Activated CD4-positive, alpha-beta T cell treated with anti-CD3 and anti-CD28 coated beads, Interleukin-2, Interleukin-6, amounts not matched to agents 100 ng/mL and 50 ng/mL, durations not matched to agents 16 hours and 8 hours (primary cell): ENCODE measurements around the gene SPTLC2.
A peak's percentile ranks its signal among the peaks of the same experiment; 100 is the strongest.
"Not testable (repeated sequence)": the region's sequence is repeated elsewhere in the genome, so short reads cannot be mapped to it uniquely, and the experiment has no call there.

Experiments used
- DNase-seq: peaks from one replicate; pipeline ENCODE4 v3.0.0-alpha.2; 2020

SPTLC2 gene, protein sequence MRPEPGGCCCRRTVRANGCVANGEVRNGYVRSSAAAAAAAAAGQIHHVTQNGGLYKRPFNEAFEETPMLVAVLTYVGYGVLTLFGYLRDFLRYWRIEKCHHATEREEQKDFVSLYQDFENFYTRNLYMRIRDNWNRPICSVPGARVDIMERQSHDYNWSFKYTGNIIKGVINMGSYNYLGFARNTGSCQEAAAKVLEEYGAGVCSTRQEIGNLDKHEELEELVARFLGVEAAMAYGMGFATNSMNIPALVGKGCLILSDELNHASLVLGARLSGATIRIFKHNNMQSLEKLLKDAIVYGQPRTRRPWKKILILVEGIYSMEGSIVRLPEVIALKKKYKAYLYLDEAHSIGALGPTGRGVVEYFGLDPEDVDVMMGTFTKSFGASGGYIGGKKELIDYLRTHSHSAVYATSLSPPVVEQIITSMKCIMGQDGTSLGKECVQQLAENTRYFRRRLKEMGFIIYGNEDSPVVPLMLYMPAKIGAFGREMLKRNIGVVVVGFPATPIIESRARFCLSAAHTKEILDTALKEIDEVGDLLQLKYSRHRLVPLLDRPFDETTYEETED

DNA sequence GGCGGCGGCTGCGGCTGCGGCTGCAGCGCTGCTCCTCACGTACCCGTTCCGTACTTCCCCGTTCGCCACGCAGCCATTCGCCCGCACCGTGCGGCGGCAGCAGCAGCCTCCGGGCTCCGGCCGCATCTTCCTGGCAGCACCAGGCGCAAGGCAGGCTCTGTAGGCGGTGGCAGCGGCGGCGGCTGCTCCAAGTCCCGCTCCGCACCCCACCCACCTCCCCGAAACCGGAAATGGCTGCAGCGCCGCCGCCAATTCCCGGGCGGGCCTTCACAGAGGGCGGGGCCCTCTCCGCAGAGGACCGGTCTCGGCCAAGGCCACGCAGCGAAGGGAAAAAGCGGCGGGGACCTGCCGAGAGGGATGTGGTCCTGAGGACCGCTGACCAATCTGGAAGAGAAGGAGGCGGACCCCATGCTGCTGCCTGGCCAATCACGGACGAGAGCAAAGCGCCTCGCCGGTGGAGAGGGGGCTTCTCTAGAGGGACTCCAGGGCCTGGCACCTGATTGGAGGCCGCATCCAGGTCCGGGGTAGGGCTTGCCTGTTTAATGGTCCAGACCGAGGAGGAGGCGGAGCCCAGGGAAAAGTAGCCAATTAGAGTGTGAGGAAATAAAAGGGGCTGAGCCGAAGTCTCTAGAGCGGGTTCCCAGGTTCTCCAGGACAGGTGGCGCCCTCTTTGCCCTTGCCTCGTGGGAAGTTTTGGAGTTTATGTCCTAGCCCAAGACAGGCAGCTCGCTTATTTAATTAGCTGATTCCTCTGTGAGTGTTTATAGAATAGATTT is at the start of gene SPTLC2:
Gene SPTLC2 (minus strand): TSS at position 184 of the 776 bp plus-strand sequence. CDS start 58 bp downstream, at position 126.
- peak; percentile 99 for DNase-seq

DNA sequence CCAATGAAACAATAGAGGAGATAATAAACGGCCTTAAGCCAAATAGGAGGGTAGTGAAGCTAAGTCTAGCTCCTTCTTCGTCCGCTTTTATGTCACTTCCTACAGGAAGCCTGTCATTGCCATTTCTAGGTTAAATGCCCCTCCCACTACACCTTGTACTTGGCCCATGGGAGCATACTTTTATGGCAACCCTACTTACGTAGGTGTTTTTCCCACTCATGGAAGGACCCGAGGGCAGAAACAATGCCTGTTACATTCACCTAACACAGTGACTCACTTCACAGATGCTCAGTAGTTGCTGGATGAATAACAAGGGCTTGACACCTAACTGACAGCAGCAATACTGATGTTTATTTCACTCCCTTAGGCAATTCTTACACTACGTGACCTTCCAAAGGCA is 46.9 kb upstream of the SPTLC2 start:
- DNase-seq = no peak

DNA sequence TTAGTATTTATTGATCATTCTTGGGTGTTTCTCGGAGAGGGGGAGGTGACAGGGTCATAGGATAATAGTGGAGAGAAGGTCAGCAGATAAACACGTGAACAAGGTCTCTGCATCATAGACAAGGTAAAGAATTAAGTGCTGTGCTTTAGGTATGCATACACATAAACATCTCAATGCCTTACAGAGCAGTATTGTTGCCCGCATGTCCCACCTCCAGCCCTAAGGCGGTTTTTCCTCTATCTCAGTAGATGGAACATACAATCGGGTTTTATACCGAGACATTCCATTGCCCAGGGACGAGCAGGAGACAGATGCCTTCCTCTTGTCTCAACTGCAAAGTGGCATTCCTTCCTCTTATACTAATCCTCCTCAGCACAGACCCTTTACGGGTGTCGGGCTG is 45.1 kb upstream of the SPTLC2 start:
- not testable (repeated sequence) for DNase-seq

DNA sequence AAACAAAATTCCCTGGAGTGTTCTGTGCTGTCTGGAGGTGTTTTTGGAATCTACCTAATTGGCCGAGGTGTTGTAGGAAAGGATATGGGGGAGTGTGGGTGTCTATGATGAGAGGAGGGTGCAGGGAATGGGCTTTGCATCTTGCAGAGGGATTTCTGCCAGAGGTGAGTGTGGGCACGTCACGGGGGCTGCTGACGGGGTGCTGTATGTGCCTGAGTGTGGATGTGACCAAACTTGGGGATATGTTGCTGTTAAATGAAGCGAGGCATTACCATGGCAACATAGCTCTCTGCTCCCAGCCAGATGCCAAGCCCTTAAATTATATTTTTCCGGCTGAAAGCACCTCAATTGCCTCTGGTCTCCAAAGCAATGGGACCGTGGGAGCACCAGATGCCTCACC is 44.3 kb upstream of the SPTLC2 start:
- no peak for DNase-seq

DNA sequence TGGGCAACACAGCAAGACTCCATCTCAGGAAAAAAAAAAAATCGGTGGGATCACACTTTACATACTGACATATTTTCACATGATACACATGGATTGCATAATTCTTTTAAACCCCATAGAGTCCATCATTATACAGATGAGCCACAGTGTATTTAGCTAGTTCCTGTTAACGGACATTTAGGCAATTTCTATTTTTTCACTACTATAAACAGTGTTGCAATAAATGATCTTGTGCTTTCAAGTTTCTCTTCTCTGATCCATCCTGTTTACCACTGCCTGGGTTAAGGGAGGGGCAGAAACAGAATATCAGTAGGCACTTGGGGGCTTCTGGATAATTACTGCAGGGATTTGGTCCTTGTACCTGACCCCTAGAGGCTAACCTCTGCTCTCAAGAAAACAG is 43.4 kb upstream of the SPTLC2 start:
- DNase-seq = no peak

DNA sequence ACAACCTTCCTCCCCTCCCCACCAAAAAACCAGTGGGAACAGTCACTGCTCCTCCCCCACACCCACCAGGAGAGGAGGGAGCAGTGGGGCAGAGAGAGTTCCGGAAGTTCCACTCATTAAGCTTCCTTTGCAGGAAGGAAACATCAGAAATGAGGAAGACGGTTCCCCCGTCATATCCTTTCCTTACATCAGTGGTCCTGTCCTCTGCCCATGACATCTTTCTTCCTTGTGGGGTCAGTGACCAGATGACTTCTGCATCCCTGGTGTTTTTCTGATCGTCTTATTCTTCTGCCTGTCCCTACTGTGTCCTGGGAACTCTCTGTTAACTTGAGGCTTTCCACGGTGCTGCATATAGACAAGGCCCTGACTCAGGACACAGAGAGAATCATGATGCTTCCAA is 40.8 kb upstream of the SPTLC2 start:
- DNase-seq = no peak

DNA sequence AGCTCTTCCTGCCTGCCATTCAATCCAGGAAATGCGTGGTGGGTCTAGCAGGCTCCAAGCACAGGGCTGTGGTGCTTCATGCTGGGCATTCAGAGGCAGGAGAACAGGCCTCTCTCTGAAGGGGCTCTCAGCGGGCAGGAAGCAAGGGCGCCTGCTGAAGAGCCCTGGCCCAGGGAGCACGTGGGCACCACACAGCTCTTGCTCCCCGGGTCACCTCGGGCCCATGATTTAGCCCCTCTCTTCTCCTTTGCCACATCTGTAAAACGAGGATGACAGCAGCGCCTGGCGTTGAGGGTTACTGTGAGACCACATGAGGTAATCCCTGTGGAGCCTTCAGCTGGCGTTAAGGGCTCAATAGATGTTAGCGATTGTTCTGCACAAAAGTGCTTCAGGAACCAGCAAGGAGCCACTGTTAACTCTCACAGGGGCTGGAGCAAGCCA is 37.6 kb upstream of the SPTLC2 start:
- no peak for DNase-seq

DNA sequence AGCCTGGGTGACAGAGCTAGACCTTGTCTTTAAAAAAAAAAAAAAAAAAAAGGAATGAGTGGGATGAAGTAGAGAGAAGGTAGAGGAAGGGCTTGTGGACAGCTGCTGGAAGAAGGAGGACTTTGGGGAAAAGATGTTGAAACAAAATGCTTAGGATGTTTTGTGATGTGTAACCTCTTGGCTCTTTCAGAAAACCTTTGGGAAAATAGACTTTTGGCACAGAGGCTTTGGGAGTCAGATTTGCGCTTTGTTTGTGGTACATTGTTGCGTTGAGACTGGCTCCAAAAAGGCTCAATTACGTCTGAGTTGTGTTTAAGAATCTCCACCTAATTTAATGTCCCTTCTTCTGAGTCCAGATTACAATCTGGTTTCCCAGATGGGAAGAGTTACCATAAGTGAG is 32.9 kb upstream of the SPTLC2 start:
- DNase-seq = no peak

DNA sequence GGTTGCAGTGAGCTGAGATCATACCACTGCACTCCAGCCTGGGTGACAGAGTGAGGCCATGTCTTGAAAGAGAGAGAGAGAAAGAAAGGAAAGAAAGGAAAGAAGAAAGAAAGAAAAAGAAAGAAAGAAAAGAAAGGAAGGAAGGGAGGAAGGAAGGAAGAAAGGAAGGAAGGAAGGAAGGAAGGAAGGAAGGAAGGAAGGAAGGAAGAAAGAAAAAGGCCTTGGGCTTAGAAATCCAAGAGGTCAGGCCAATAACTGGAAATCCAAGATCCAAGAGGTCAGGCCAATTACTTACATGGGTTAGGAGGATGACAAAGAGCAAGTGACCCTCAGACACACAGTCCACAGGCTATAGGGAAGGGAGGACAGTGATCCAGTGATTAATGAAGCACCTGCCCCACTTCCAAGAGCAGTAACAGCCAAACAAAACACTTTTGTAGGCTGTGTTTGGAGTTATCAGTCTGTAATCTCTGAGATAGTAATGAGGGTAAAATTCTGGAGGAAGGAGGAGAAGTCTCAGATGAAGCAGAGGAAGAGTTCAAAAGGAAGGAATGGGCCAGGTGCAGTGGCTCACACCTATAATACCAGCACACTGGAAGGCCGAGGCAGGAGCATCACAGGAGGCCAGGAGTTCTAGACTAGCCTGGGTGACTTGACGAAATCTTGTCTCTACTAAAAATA is 32.2 kb upstream of the SPTLC2 start:
- no peak for DNase-seq

DNA sequence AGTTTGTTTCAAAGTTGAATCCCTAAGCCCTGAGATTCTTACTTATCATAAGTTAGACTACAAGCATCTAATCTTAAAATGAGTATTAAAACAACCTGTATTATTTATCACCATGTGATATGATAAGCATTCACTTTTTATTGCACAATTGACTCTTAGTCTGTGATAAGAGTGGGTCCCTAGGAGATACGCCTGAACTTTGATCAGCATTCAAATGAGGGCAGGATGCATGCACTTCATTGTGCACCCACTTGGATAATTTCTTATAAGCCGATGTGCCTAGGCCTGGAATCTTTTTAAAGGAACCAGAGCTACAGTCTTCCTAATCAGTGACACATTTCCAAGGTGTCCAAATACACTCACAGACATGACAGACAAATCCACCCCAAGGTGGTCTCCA is 31.4 kb upstream of the SPTLC2 start:
- DNase-seq = no peak

DNA sequence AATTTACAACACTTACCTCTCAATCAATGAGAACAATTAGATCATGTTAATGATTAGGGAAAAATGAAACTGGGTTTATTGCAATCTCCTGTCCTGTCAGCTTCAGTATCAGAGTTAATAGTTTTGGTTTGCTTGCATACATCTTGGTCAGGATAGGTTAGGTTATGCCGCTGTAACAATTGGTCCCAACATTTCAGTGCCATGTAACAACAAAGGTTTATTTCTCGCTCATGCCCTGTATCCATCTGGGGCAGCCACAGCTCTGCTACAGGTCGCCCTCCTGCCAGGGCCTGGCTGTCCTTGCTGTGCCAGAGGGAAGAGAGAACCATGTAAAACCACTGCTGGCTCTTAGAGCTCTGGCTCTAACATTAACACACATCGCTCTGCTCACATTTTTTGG is 30.5 kb upstream of the SPTLC2 start:
- DNase-seq = no peak

DNA sequence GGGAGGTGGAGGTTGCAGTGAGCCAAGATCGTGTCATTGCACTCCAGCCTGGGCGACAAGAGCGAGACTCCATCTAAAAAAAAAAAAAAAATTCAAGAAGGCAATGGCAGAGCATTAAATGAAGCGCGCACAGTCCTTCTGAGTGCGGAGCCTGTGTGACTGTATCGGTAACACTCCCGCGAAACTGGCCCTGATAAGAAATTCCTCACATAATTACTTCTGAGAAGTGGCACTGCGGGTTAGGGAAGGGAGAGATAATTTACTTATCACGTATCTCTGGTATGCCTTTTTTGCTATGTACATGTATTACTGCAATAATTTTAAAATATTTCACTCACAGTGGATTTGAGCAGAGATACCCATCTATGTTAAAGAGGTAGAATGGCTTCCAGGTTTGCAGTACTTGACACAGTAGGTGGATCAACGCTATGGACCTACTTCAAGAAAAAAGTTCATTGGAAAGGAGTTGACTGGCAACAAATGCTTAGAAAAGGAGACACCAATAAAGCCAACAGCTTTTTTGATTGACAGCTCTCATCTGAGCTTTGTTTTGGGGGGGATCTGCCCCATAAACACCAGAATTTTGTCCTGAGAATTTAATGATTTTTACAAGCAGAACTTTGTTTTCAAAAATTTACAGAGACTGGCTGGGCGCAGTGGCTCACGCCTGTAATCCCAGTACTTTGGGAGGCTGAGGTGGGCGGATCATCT is 29.2 kb upstream of the SPTLC2 start:
- no peak for DNase-seq

DNA sequence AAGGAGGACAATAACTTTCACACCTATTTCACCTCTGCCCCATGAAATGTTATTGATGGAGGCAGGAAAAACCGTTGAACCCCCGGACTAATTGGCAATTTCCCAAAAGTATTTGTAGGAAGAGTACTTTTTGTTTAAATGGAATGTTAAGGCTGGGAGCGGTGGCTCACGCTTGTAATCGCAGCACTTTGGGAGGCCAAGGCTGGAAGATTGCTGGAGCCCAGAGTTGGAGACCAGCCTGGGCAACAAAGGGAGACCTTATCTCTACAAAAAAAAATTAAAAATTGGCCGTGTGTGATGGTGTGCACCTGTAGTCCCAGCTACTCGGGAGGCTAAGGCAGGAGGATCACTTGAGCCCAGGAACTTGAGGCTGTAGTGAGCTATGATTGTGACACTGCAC is 26.0 kb upstream of the SPTLC2 start:
- no peak for DNase-seq

DNA sequence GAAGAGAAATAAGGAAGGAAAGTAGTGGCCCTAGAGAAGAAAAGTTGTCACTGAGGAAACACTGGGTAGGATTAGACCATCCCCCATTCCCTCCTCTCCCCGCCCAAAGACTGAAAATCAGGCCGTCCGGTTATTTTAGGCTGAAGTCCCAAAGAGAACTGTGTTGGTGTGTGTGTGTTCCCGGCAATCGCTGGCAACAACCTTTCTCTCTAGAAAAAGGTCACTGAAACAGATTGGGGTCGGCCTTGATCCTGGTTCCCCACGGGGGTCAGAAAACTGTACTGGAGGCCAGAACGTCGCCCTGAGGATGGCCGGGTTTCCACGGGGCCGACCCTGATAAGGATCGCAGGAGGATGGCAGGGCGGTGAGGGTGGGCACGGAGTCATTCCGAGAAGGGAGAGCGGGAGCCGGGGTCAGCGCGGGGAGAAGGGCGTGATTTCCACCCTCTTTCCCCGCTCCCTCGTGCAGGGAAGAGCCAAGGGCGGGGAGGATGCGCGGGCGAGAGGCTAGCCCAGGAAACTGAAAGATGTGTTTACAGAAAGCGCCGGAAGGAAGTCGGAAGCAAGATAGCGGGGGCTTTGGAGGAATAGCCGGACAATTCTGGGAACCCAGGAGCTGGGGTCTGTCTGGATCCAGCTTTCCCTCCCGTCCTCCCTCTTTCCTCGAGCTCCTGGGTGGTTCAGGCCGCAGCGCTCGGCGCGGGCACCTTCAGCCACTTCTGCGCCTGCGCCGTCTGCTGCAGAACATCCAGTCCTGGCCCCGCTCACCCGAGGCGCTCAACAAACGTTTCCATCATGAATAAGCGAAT is 25.3 kb upstream of the SPTLC2 start:
- DNase-seq = peak; percentile 73

DNA sequence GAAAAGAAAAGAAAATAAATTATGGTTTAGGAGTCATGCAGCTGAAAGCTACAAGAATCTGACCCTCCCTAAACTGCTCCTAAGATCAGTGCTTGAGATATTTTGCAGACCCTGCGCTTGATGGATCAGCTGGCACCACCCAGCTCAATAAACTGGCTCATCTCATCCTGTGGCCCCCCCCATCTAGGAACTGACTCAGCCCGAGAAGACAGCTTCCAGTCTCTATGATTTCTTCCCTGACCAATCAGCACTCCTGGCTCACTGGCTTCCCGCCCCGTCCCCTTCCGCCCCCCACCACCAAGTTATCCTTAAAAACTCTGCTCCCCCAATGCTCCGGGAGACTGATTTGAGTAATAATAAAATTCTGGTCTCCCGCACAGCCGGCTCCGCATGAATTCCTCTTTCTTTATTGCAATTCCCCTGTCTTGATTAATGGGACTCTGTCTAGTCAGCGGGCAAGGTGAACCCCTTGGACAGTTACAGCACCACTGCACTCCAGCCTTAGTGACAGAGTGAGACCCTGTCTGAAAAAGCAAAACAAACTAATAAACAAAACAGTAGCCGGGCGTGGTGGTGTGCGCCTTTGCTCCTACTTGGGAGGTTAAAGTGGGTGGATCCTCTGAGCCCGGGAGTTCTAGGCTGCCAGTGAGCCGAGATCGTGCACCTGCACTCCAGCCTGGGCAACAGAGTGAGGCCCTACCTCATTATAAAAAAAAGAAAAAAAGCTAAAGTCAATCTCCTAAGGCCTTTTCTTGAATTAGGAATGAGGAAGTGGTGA is 24.5 kb upstream of the SPTLC2 start:
- no peak for DNase-seq

DNA sequence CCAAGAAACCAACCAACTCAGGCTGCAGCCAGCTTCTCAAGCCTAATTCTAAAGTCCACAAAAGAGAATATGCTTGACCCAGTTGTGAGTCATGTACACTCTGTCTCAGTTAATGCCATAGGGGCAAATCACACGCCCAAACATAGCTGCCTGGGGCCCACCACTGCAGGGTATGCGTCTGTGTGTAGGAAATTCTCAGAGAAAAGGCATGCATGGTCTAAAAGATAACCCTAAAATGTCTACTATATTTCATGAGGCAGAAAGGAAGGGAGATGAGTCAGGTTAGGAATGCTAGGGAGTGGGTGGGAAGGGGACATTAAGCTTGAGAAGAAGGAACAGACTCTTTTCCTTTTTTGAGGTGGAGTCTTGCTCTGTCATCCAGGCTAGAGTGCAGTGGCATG is 22.3 kb upstream of the SPTLC2 start:
- no peak for DNase-seq

DNA sequence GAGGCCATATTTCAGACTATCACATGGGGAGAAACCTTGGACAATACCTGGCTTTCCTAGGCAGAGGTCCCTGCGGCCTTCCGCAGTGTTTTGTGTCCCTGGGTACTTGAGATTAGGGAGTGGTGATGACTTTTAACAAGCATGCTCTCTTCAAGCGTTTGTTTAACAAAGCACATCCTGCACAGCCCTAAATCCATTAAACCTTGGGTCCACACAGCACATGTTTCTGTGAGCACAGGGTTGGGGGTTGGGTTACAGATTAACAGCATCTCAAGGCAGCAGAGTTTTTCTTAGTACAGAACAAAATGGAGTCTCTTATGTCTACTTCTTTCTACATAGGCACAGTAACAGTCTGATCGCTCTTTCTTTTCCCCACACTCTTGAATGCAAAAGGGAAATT is 19.4 kb upstream of the SPTLC2 start:
- not testable (repeated sequence) for DNase-seq

DNA sequence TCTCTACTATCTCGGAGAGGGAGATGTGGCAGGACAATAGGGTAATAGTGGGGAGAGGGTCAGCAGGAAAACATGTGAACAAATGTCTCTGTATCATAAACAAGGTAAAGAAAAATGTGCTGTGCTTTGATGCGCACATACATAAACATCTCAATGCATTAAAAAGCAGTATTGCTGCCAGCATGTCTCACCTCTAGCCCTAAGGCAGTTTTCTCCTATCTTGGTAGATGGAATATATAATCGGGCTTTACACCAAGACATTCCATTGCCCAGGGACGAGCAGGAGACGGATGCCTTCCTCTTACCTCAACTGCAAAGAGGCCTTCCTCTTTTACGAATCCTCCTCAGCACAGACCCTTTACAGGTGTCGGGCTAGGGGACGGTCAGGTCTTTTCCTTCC is 19.0 kb upstream of the SPTLC2 start:
- not testable (repeated sequence) for DNase-seq

DNA sequence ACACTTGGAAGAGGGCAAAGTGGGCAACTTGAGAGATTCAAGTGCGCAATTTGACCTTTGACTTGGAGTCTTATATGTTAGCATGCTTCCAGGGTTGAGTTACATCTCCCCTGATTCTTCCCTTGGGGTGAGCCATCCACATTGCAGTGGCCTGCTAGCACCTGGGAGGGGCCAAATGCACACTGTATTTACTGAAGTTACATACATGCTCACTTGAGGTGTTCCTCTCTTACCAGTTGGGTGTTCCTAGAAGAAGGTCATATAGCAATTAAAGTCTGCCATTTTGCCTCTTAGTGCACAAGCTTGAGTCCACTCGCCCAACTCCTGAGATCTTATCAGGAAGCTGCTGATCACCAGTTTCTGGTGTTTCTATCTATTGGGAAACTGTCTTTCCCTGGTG is 13.7 kb upstream of the SPTLC2 start:
- no peak for DNase-seq

DNA sequence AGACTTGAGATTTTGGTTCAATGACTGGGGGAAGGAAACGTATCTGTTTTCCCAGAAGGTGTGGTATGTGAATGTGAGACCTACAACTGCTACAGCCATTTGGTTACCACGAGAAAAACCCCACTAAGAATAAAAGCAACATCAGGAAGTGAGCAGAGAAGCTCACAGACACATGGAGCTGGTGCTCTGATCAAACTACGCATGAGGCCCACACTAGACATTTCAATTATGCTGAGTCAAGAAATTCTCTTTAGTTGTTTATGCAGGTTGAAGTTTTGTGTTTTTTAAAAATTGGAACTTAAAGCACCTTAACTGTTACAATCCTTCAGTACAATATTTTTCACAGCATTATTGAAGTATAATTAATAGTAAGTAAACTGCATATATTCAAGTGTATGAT is 8.9 kb upstream of the SPTLC2 start:
- no peak for DNase-seq

DNA sequence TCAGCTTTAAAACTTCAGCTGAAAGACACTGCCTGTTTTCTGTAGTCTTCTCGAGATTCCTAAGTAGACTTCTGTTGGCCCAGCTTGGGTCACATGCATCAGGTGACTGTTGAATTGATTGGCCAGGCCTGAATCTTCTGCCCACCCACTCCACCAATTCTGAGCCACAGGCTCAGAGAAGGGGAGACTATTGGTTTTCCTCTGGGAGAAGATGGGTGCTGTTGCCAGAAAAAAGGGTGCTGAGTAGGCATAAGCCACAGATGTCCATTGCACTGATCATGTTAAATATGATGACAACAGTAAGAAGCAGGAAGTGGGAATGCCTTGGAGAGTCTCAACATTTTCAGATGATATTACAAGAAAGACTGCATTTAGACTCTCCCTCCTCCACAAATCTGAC is 6.8 kb upstream of the SPTLC2 start:
- DNase-seq = no peak
